ENCODE measurements around the gene CLBA1.
"Not testable (repeated sequence)": the region's sequence is repeated elsewhere in the genome, so short reads cannot be mapped to it uniquely, and the experiment has no call there.

CLBA1 gene

DNA sequence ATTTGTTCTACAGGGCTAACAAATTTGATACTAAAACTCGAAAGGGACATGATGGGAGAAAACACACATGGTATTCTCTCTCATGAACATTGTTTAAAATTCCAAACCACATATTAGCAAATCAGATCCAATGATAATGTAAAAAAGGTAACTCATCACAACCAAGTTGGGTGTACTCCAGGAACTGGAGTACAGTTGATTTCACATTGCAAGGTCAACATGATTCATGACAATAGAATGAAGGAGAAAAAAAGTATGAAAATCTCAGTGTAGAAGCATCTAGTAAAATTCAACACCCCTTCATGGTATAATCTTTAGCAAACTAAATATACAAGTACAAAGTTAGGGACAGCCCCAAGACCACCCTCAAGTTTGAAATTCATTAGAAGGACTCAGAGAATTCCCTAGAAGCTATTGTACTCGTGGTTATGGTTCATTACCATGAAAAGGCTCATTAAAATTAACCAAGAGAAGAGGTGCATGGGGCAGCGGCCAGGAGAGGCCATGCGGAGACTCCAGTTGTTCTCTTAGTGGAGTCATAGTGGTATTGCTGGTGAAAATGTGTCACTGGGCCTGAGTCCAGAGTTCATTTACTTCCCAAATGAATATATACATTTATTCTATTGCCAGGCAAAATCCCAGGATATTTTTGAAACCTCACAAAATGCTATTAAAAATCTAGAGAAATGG, 38.3 kb downstream of the CLBA1 start:
- H3K4me3 ChIP-seq (replicated peaks; ENCODE audit: low read depth, low read length), result no peak overlapping the region
- no peak for DNase-seq (ENCODE audit: extremely low read depth, low read depth)
- TF ChIP-seq, protein P1, sequence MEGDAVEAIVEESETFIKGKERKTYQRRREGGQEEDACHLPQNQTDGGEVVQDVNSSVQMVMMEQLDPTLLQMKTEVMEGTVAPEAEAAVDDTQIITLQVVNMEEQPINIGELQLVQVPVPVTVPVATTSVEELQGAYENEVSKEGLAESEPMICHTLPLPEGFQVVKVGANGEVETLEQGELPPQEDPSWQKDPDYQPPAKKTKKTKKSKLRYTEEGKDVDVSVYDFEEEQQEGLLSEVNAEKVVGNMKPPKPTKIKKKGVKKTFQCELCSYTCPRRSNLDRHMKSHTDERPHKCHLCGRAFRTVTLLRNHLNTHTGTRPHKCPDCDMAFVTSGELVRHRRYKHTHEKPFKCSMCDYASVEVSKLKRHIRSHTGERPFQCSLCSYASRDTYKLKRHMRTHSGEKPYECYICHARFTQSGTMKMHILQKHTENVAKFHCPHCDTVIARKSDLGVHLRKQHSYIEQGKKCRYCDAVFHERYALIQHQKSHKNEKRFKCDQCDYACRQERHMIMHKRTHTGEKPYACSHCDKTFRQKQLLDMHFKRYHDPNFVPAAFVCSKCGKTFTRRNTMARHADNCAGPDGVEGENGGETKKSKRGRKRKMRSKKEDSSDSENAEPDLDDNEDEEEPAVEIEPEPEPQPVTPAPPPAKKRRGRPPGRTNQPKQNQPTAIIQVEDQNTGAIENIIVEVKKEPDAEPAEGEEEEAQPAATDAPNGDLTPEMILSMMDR (IDR thresholded peaks at IDR 0.05; ENCODE audit: low read depth, low read length, missing control alignments), result no peak

- TF ChIP-seq, protein P1 (IDR thresholded peaks at IDR 0.05; ENCODE audit: low read depth, low read length, missing control alignments), result no peak
- H3K4me3 ChIP-seq (replicated peaks; ENCODE audit: low read depth, low read length), result no peak overlapping the region
- no peak for DNase-seq (ENCODE audit: extremely low read depth, low read depth)
Observed at GRCh38 chr14:105025429-105025828, 39.8 kb downstream of the CLBA1 start.

GRCh38 chr14:105026033-105026785, 40.6 kb downstream of the CLBA1 start:
- TF ChIP-seq, protein P1 (IDR thresholded peaks at IDR 0.05; ENCODE audit: low read depth, low read length, missing control alignments), result no peak
- no peak for DNase-seq (ENCODE audit: extremely low read depth, low read depth)
- no peak overlapping the region for H3K4me3 ChIP-seq (replicated peaks; ENCODE audit: low read depth, low read length)

- DNase-seq (ENCODE audit: extremely low read depth, low read depth), result no peak
- no peak overlapping the region for H3K4me3 ChIP-seq (replicated peaks; ENCODE audit: low read depth, low read length)
- TF ChIP-seq, protein P1 (IDR thresholded peaks at IDR 0.05; ENCODE audit: low read depth, low read length, missing control alignments), result no peak
Observed at GRCh38 chr14:105026802-105027563, 41.4 kb downstream of the CLBA1 start.

- DNase-seq (ENCODE audit: extremely low read depth, low read depth); H3K4me3 ChIP-seq (replicated peaks; ENCODE audit: low read depth, low read length): not testable (repeated sequence)
Observed at GRCh38 chr14:105027718-105028117, 42.1 kb downstream of the CLBA1 start.

DNA sequence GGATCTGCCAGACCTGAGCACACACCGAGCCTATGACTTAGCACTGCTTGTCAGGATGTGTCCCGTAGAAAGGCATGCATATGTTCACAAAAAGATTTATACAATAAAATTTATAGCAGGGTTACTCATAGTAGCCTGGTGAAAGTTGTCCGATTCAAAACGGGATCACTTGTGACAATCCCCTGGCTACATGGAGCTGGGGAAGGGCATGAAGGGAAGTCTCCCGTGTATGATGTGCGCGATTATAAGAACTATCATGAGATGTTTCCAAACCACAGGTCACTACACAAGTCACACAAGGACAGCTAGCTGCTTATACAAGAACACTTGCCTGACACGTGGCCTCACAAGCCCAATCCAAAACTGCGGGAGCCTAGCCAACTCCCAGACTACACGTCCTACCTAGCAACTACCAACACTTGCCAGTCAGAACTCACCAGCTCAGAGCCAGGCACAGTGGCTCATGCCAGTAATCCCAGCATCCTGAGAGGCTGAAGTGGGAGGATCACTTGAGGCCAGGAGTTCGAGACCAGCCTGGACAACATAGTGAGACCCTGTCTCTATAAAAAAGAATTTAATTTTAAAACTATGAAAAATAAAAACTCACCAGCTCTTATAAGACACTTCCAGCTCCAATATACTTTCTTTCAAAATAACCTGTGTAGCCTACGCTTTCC, 42.8 kb downstream of the CLBA1 start:
- TF ChIP-seq, protein P1 (IDR thresholded peaks at IDR 0.05; ENCODE audit: low read depth, low read length, missing control alignments), result no peak
- no peak overlapping the region for H3K4me3 ChIP-seq (replicated peaks; ENCODE audit: low read depth, low read length)
- no peak for DNase-seq (ENCODE audit: extremely low read depth, low read depth)

All from HFF-Myc (cell line).